NCI-H2227 (cell line): ENCODE data around the gene MASTL.
A peak's percentile ranks its signal among the peaks of the same experiment; 100 is the strongest.
"Not testable (repeated sequence)": the region's sequence is repeated elsewhere in the genome, so short reads cannot be mapped to it uniquely, and the experiment has no call there.

Experiments used
- DNase-seq: peaks from one replicate; lab custom pipeline; 2025; ENCODE audit not compliant: unreplicated experiment; lab: John Stamatoyannopoulos, UW

Gene MASTL

DNA sequence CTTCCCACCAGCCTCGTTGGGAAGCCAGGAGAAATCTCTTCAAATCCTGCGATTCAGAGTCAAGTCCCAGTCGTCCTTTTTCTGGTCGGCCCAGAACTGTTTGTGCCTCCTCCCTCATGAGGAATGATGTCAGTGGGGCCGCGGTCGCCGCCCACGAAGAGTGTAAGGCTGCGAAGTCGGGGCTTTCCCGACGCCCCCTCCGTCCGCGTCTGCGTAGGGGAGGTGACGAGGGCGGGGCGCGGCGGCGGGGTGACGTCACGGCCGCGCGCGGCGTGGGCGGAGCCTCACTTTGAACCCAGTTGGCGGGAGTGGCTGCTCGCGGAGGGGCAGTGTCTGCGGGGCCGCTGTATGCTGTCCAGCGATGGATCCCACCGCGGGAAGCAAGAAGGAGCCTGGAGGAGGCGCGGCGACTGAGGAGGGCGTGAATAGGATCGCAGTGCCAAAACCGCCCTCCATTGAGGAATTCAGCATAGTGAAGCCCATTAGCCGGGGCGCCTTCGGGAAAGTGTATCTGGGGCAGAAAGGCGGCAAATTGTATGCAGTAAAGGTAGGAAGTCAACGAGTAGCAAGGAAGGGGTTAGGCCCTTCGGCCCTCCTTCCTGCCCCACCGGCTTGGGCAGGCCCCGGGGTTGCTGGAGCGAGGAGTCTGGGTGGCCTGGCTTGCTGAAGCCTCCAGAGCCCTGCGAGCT, at the start of gene MASTL:
TSS of gene MASTL (plus strand) at position 287 of the 689 bp plus-strand sequence. CDS start at position 362, 75 bp downstream.
- peak; percentile 91 for DNase-seq

GRCh38 chr10:27108165-27108564, 47.0 kb upstream of the MASTL start:
- no peak for DNase-seq

- DNase-seq: no peak
These were observed 20.8 kb upstream of the MASTL start for GRCh38 chr10:27134371-27134770.

GRCh38 chr10:27138277-27138676, 16.9 kb upstream of the MASTL start:
- DNase-seq: no peak

DNA sequence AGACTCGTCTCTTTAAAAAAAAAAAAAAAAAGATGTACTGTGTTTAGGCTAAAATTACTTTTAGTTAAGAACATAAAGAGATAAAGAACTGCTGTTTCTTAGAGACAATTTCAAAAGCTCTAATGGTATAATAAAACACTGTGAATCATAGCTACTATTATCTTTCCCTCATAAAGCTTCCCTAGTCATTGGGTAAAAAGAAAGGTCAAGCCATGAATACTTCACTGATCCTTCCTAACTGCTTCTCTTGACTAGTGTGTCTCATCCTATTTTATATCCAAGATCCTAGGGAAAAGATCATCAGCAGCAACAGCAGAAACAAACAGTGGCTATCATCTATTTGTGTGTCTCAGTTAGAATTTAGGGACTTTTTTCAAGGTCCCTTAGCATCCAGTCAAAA, 11.5 kb upstream of the MASTL start:
- DNase-seq: peak; percentile 0

DNA sequence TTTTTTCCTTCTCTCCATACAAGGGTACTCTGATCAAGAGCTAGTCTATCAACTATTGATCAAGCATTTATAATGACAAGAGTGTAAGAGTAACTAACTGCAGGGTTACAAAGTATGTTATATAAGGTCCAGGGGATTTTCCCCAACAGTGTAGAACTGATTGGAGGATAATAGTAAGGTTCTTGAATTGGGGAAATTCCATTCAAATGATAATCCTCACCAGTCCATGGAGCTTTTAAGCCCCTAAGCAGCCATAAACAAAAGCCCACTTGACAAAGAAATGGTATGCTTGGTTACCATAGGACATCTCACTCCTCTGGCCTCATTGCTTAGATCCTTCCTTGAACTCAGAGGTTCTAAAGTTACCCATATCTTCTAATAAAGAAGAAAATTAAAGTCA, 9.2 kb upstream of the MASTL start:
- no peak for DNase-seq

- DNase-seq: no peak
These were observed 7.5 kb upstream of the MASTL start for GRCh38 chr10:27147701-27148100.

DNA sequence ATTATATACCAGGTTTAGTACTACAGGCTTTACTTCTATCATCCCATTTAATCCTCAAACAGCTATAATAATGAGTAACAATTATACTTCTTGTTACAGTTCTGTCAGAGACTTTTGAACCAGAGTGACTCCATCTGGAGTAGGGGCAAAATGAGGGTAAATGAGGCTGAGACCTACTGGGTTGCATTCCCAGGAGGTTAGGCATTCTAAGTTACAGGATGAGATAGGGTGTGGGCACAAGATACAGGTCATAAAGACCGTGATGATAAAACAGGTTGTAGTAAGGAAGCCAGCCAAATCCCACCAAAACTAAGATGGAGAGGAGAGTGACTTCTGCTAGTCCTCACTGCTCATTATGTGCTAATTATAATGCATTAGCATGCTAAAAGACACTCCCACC, 4.9 kb upstream of the MASTL start:
- no peak for DNase-seq

- DNase-seq: no peak
These were observed 2.5 kb upstream of the MASTL start for GRCh38 chr10:27152687-27153086.

DNA sequence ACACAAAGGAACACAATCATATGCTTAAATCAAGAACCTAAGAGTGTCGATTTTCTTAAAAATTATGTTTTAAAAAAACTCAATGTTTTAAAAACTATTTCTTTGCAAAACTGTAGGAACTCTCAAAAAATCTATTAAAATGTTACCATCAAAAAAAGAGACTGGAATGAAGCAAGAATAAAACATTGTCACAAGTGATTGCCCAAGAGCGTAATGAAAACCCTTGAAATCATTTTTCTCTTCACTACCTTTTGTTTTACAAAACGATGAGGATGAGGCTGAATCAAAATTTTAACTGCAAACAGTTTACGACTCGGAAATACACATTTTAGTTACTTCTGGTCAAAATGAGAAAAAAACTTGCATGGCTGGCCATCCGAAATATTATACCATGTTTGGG, 1.8 kb upstream of the MASTL start:
- DNase-seq: no peak

DNA sequence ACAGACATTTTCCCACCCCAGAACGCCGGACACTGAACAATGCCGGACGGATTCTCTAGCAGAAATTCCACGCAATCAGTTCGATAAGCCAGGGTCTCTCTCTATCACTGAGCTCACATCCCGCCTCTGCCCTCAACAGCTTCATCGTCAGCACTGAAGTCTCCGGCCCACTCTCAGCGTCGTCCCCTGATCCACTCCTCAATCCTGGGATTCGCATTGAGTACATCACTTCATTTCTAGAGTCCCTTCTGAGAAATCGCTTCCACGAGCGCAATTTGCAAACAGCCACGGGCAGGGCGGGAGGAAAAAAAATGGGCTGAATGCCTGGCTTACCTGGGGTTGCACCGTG, 1.3 kb upstream of the MASTL start:
- peak; percentile 58 for DNase-seq

DNA sequence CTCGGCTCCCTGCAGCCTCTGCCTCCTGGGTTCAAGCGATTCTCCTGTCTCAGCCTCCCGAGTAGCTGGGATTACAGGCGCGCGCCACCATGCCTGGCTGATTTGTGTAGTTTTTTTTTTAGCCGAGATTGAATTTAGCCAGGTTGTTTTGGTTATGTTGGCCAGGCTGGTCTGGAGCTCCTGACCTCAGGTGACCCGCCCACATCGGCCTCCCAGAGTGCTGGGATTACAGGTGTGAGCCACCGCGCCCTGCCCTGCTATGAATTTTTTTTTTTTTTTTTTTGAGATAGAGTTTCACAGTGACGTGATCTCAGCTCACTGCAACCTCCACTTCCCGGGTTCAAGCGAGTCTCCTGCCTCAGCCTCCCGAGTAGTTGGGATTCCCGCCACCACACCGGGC, 1.4 kb downstream of the MASTL start:
- not testable (repeated sequence) for DNase-seq

DNA sequence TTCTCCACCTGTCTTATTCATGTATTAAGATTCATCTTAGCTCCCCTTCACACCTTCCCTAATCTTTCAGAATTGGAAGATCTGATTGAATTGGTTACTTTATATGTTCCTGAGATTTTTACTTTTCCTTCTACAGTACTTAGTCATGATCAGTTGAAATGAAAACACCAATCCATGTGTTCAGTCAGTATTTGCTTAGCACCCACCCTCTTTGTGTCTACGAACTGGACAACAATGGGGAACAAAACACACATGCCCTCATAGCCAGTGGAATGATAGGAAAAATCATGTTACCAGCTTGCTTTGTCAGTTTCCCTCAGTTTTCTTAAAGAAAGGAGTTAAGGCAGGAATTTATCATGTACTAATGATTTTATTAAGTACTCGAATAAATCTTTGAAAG, 2.0 kb downstream of the MASTL start:
- DNase-seq: no peak

DNA sequence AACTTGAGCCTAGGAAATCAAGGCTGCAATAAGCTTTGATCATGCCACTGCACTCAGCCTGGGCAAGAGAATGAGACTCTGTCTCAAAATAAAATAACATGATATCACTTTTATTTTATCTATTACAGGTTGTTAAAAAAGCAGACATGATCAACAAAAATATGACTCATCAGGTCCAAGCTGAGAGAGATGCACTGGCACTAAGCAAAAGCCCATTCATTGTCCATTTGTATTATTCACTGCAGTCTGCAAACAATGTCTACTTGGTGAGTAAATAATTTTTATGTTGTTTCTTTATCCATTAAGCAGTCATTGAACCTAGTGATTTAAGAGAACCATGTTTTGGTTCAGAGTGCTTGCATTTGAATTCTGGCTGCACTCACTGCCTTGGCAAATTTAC, 3.3 kb downstream of the MASTL start:
- DNase-seq: no peak

DNA sequence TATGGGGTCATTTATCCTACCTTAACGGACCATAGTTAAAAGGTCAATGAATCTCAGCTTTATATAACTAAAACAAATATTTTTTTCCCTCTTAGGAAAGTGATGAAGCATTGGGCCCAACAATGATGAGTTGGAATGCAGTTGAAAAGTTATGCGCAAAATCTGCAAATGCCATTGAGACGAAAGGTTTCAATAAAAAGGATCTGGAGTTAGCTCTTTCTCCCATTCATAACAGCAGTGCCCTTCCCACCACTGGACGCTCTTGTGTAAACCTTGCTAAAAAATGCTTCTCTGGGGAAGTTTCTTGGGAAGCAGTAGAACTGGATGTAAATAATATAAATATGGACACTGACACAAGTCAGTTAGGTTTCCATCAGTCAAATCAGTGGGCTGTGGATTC, 14.7 kb downstream of the MASTL start:
- DNase-seq: no peak

DNA sequence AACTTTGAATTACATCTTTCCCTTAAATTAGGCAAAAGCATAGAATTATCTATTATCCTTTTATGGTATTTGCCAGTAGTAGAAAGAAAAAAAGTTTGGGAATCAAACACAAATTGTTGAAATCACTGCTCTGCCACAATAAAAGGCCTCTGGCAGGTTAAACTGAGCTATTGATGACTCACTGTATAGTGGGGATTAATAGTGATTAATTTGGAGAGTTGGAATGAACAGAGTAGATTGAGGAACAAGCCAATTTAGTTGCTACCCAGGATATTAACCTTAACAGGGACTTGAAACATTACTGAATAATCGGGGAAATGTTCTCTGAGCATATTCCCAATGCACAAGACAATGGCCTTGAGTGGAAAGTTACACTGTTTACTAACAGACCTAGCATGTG, 33.1 kb downstream of the MASTL start:
- DNase-seq: no peak

DNA sequence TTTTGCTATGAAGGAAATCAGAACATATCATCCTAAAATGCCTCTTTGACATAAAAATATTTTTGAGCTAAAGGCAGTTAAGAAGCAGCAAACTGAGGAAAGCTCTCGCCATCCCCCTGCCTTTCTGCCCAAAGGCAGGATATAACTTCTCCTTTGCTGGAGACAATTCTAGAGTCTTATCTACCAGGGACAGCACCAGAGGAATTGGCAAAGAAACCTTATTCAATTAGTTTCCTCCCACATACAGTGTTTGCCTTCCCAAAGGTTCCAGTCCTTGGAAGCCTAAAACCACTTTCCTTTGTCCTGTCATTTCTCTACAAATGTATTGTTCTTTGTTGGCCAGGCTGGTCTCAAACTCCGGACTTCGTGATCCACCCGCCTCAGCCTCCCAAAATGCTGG, 33.7 kb downstream of the MASTL start:
- DNase-seq: no peak

DNA sequence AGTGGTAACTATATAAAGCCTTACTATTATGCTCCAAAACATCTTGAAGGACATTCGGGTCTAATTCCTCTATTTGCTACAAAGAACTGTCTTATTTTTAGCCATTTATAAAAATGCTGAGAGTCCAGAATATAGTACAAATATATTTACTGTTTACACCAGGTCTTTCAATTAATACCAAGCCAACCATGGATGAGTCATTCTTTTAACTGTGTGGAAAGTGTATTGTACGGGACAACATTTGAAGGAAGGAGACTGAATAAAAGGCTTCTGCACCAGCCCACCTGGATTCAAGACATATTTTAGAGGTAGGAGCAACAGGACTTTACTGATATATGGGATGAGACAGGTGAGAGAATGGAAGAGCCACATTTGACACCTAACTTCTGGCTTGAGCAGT, 35.4 kb downstream of the MASTL start:
- no peak for DNase-seq

- no peak for DNase-seq
These were observed 37.1 kb downstream of the MASTL start for GRCh38 chr10:27192284-27192683.

GRCh38 chr10:27197980-27198620, 42.9 kb downstream of the MASTL start:
- DNase-seq: no peak

- DNase-seq: no peak
These were observed 48.7 kb downstream of the MASTL start for GRCh38 chr10:27203806-27204205.

DNA sequence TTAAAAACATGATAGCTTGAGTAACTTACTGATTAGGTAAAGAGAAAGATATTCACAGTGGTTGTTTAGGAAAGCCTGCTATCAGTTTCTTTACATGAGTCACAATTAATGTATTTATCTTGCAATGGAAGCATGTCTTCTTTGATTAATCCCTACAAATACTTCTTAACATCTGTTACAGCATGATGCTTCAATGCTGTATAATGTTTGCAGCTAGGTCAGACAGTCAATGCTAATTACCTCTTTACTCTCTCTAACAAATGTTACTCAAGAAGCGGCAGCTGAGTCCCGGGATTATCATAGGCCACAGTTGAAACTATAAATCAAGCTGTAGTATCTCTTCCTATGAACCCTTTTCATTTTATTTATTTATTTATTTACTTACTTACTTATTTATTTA, 52.2 kb downstream of the MASTL start:
- DNase-seq: no peak

GRCh38 chr10:27223964-27224363, 68.8 kb downstream of the MASTL start:
- peak; percentile 44 for DNase-seq
